Uterus (tissue), 4 donors: ENCODE results near the gene WWOX. TPM values are rescaled to one million over a fixed set of nuclear protein-coding genes. Genes with fewer than 3 reads are reported as not detected.

Source experiments
- DNase-seq, 2 donors: peaks; one replicate each; pipeline ENCODE4 v3.0.0-alpha.2; 2019 to 2020
- H3K27ac ChIP-seq, 2 donors: fragments of 200-600 bp; sonication (generic); 1 replicate in 1 of 2; 2 replicates in 1 of 2; pipeline ENCODE4 v1.5.1; 2016 to 2018
- H3K27me3 ChIP-seq, 2 donors: fragments of 200-600 bp; sonication (generic); one replicate each; pipeline ENCODE4 v1.5.1; 2018 to 2019; ENCODE audit warnings: control low read depth in 1 of 2
- H3K36me3 ChIP-seq, 2 donors: fragments of 200-600 bp; sonication (generic); one replicate each; pipeline ENCODE4 v1.5.1; 2019; ENCODE audit warnings: control low read depth in 1 of 2
- H3K4me1 ChIP-seq, 2 donors: fragments of 200-600 bp; sonication (generic); one replicate each; pipeline ENCODE4 v1.5.1; 2018 to 2019; ENCODE audit warnings: control low read depth in 1 of 2
- H3K4me3 ChIP-seq, 2 donors: fragments of 200-600 bp; sonication (generic); 1 replicate in 1 of 2; 2 replicates in 1 of 2; pipeline ENCODE4 v1.5.1; 2018 to 2019; ENCODE audit warnings: mild to moderate bottlenecking in 1 of 2
- H3K9me3 ChIP-seq, 2 donors: fragments of 200-600 bp; sonication (generic); one replicate each; pipeline ENCODE4 v1.5.1; 2019; ENCODE audit warnings: control low read depth in 1 of 2
- CTCF ChIP-seq, 4 experiments: fragments of 200-600 bp in 2 of 4; fragments of 450-650 bp in 2 of 4; sonication (generic) in 2 of 4; IDR thresholded peaks; one replicate each; pipeline ENCODE4 v1.5.1; 2016 to 2019; ENCODE audit warnings: antibody characterized with exemption in 4 of 4, mild to moderate bottlenecking in 2 of 4, moderate library complexity in 1 of 4
- POLR2A ChIP-seq, 2 donors: fragments of 450-650 bp; IDR thresholded peaks; one replicate each; pipeline ENCODE4 v1.6.1; 2016; ENCODE audit warnings: antibody characterized with exemption in 2 of 2, mild to moderate bottlenecking in 1 of 2, moderate library complexity in 1 of 2
- intact Hi-C: fragments of 100-400 bp; cut with DNase I; formaldehyde crosslinking; loops from one replicate; pipeline ENCODE4 v1.15.1; 2023; ENCODE audit warnings: low total_unique reads
- total RNA-seq, 4 donors: library from RNA; depleted of rRNA in 3 of 4; stranded (reverse); fragments of >200 nt in 3 of 4; gene quantifications; one replicate each; pipeline versions ENCODE4 v1.1.0 to v1.2.4, GENCODE V29; 2014 to 2023
- donor health status: DM: yes; HTN: yes; CAD: no.

The WWOX gene
- total RNA-seq, 4 donors from 2014 or later = 34.1 to 99.9 (median 55.8) TPM

GRCh38 chr16:78750611-78751010, 651.2 kb downstream of the WWOX start:
- intact Hi-C loops = no loop called here
- TF ChIP-seq POLR2A (IDR thresholded peaks at IDR 0.05) (no peak), CTCF (IDR thresholded peaks at IDR 0.05) (no peak)
- H3K27me3 ChIP-seq = no peaks in the 10 kb centered on the region

GRCh38 chr16:78751601-78752000, 652.1 kb downstream of the WWOX start:
- TF ChIP-seq POLR2A (IDR thresholded peaks at IDR 0.05) = no peak
- TF ChIP-seq CTCF (IDR thresholded peaks at IDR 0.05) = no peak

More at GRCh38 chr16:78750611-78751010, 651.2 kb downstream of the WWOX start:
- DNase-seq = no peak
- H3K27ac ChIP-seq = no peak overlapping the region
- no peaks in the 10 kb centered on the region for H3K9me3 ChIP-seq
- H3K4me3 ChIP-seq = no peak overlapping the region
- H3K4me1 ChIP-seq = no peaks in the 10 kb centered on the region
- no peaks in the 10 kb centered on the region for H3K36me3 ChIP-seq

GRCh38 chr16:78754713-78755112, 655.3 kb downstream of the WWOX start:
- Histone ChIP-seq H3K27ac (no peak overlapping the region), H3K36me3 (no peaks in the 10 kb centered on the region), H3K9me3 (no peaks in the 10 kb centered on the region), H3K27me3 (no peaks in the 10 kb centered on the region), H3K4me1 (no peaks in the 10 kb centered on the region), H3K4me3 (no peak overlapping the region)
- DNase-seq = no peak
- intact Hi-C loops = no loop called here
- TF ChIP-seq CTCF (IDR thresholded peaks at IDR 0.05) = no peak
- TF ChIP-seq POLR2A (IDR thresholded peaks at IDR 0.05) = no peak

More at GRCh38 chr16:78751601-78752000, 652.1 kb downstream of the WWOX start:
- no peak for DNase-seq
- intact Hi-C loops = no loop called here
- no peak overlapping the region for H3K27ac ChIP-seq
- no peaks in the 10 kb centered on the region for H3K4me1 ChIP-seq
- no peaks in the 10 kb centered on the region for H3K9me3 ChIP-seq
- no peaks in the 10 kb centered on the region for H3K36me3 ChIP-seq
- no peak overlapping the region for H3K4me3 ChIP-seq
- H3K27me3 ChIP-seq = no peaks in the 10 kb centered on the region

- intact Hi-C loops = no loop called here
- Histone ChIP-seq H3K4me1 (no peaks in the 10 kb centered on the region), H3K27ac (no peak overlapping the region), H3K36me3 (no peaks in the 10 kb centered on the region), H3K9me3 (no peaks in the 10 kb centered on the region), H3K27me3 (no peaks in the 10 kb centered on the region), H3K4me3 (no peak overlapping the region)
- no peak for DNase-seq
- TF ChIP-seq CTCF (IDR thresholded peaks at IDR 0.05) (no peak), POLR2A (IDR thresholded peaks at IDR 0.05) (no peak)
These were observed 656.6 kb downstream of the WWOX start for GRCh38 chr16:78755751-78756661.

- Histone ChIP-seq H3K4me1 (no peaks in the 10 kb centered on the region), H3K36me3 (no peaks in the 10 kb centered on the region), H3K27me3 (no peaks in the 10 kb centered on the region), H3K9me3 (no peaks in the 10 kb centered on the region), H3K27ac (peak overlapping the region; percentile 29 to 48), H3K4me3 (no peak overlapping the region)
- intact Hi-C loops = no loop called here
- TF ChIP-seq POLR2A (IDR thresholded peaks at IDR 0.05) = no peak
- no peak for TF ChIP-seq CTCF (IDR thresholded peaks at IDR 0.05)
- DNase-seq = no peak
These were observed 660.1 kb downstream of the WWOX start for GRCh38 chr16:78759596-78759995.
